AG08395 (cell line): ENCODE measurements around the gene LMNB1.
"Not testable (repeated sequence)": the region's sequence is repeated elsewhere in the genome, so short reads cannot be mapped to it uniquely, and the experiment has no call there.

ENCODE experiments used
- DNase-seq: peaks from one replicate; pipeline ENCODE4 v3.0.0; 2012; ENCODE audit warnings: mixed read lengths, low spot score

Gene LMNB1

GRCh38 chr5:126826619-126827215, 49.8 kb downstream of the LMNB1 start:
- no peak for DNase-seq

DNA sequence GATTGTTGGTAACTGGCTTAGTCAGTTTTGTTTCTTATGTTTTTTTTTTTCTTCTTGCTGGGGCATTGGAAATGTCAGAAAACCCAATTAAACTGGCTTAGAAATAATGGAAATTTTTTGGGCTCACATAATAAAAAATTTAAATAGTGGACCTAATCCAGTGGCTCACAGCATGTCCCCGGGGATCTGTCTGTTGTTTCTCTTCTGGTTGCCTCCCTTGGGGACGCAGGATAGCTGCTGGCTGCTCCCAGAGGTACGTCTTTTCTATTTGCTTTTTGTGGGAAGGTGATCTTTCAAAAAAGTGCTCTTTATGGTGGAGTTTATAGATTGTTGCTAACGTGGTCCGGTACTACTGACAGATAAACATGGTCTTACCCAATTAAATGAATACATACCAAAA, 52.2 kb downstream of the LMNB1 start:
- no peak for DNase-seq

GRCh38 chr5:126830061-126830460, 53.1 kb downstream of the LMNB1 start:
- no peak for DNase-seq

GRCh38 chr5:126831156-126831555, 54.2 kb downstream of the LMNB1 start:
- DNase-seq = no peak

GRCh38 chr5:126836778-126837177, 59.8 kb downstream of the LMNB1 start:
- no peak for DNase-seq

- no peak for DNase-seq
Observed at GRCh38 chr5:126837242-126837641, 60.3 kb downstream of the LMNB1 start.

DNA sequence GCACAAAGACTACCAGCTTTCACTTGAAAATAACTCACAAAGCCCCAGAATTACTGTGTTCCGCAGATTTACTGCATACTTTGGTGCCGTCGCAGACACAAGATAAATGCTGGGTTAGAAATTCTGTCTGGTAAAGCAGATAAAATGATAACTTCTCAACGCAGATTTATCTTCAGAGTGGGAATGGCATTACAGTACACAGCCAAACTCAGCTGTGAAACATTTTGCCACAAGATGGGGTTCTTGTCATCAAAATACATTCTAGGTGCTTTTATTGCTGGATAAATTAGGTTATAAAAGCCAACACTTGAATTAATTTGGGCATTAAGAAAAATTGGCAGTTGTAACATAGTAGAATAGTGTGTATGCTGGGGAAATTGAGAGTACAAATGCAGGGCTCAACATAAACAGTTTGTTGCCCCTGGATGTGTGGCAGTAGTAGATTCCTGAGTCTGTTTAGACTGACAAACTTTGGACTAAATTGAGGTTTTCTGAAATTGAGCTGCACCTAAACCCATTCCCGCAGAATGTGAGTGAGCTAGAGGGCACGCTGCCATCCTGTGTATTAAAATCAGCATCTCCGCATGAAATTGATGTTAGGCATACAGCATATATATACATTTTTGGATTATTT, 61.1 kb downstream of the LMNB1 start:
- peak; percentile 25 for DNase-seq

- not testable (repeated sequence) for DNase-seq
Observed at GRCh38 chr5:126839407-126839806, 62.5 kb downstream of the LMNB1 start.

GRCh38 chr5:126843375-126843774, 66.4 kb downstream of the LMNB1 start:
- not testable (repeated sequence) for DNase-seq

DNA sequence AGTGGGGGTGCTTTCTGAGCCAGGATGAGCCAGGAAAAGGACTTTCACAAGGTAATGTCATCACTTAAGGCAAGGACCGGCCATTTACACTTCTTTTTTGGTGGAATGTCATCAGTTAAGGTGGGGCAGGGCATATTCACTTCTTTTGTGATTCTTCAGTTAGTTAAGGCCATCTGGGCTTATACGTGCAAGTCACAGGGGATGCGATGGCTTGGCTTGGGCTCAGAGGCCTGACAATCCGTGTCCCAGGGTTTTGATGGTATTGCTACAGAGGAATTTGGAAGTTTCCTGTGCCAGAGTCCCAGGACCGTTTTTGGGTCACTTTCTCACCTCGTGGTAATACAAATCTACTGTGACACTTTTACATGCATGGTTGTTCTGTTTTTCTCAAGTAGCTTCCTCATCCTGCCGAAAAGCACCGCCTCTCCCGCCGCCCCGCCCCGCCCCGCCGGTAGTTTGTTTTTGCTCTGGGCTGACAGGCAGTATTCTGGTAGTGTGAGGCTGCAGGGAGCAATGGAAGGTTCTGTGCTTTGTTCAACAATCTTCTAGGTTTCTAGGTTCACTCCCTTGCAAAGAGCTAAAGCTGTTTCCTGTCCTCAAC, 68.6 kb downstream of the LMNB1 start:
- not testable (repeated sequence) for DNase-seq

GRCh38 chr5:126846344-126846743, 69.4 kb downstream of the LMNB1 start:
- peak; percentile 53 for DNase-seq

- DNase-seq = no peak
Observed at GRCh38 chr5:126846744-126847455, 70.0 kb downstream of the LMNB1 start.

DNA sequence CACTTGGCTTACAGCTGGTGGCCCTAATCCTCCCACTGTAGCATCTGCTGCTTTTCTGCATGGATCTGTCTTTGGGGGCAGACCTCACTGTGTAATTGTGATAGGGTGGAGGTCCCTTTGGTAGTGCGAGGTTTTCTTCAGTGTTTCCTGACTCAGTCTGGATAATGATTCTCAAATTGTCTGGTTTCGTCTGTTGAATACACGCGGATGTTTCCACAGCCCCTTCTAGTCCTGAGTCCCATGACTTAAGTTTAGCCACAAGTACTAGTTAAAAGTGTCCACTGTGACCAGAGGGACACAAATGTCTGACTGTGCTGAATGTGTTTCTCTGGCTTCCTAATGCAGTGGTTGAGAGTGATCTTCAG, 70.5 kb downstream of the LMNB1 start:
- no peak for DNase-seq

DNA sequence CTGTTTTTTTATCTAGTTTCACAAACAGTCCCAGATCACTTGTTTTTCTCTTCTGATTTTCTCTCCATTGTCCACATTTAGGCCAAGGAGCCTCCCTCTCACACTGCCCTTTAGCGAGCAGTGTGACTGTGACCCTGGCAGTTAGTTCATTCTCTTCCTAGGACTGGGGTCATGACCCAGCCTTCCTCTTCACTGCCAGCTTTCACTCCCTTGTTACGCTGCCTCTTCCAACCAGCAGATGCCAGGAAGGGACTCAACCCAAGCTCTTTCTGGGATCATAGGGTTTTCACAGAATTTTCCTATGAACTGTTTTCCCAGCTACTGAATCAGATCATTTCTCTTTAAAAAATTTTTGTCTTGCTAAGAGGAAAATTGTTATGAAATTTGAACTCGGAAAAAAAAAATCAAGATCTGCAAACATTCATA, 70.9 kb downstream of the LMNB1 start:
- no peak for DNase-seq

- no peak for DNase-seq
Observed at GRCh38 chr5:126848253-126848652, 71.3 kb downstream of the LMNB1 start.

DNA sequence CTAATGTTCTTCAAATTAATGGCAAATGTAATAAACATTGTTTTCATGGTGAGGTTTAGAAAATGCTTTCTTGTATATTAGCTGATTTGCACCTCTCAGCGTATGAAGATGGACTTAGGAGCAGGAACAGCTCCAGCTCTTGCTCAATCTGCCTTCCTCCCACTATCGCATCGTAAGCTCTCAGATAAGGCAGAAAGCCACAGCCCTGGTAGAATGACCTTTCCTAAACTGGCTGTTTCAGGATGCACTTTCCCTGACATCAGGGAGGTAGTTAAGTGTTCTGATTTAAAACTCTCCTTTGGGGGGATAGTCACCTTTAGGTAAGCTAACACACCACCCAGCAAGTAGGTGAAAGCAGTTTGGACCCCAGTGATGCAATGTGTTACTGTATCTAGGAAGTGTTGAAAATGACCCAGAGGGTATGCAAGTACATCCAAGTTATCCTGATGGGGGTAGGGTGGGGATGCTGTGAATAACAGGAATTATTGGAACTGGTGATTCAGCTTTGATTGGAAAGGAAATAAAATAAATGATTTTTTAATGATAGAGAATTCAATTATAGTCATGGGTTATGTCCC, 72.3 kb downstream of the LMNB1 start:
- DNase-seq = no peak

GRCh38 chr5:126851501-126852011, 74.6 kb downstream of the LMNB1 start:
- DNase-seq = no peak

DNA sequence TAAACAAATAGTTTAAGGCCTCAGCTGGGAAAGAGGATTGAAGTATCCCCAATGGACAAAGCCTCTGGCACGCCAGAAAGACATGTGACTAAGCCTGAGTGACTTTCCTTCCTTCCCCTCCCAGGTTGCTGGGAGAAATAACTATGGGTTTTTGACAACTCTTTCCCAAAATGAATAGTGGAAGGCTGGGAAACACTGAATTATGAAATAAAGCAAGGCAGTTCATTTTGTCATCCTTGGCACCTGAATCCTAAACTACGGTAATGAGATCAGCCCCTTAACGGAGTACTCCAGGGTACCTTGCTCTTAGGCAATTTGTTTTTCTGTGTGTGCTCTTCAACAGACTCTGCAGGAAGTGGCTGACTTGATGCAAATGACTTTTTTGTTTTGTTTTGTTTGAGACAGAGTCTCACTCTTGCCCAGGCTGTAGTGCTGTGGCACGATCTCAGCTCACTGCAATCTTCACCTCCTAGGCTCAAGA, 75.2 kb downstream of the LMNB1 start:
- DNase-seq = no peak

- DNase-seq = no peak
Observed at GRCh38 chr5:126852841-126853271, 75.9 kb downstream of the LMNB1 start.

DNA sequence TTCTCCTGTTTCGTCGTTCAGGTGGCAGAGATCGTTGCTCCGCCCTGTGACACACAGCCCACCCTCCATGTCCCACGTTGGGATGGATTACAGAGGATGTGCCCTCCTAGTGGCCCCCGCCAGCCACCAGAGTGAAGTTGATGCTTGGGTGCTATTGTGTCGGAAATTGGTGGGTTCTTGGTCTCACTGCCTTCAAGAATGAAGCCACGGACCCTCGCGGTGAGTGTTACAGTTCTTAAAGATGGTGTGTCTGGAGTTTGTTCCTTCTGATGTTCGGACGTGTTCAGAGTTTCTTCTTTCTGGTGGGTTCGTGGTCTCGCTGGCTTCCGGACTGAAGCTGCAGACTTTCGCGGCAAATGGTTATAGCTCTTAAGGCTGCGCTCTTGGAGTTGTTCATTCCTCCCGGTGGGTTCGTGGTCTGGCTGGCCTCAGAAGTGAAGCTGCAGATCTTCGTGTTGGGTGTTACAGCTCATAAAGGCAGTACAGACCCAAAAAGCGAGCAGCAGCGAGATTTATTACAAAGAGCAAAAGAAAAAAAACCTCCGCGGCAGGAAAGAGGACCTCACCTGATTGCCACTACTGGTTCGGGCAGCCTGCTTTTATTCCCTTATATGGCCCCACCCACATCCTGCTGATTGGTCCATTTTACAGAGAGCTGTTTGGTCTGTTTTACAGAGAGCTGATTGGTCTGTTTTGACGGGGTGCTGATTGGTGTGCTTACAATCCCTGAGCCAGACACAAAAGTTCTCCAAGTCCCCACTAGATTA, 76.8 kb downstream of the LMNB1 start:
- DNase-seq = not testable (repeated sequence)

GRCh38 chr5:126854526-126855110, 77.7 kb downstream of the LMNB1 start:
- no peak for DNase-seq
